ENCODE data around the gene KCNH3. TPM values are rescaled to one million over a fixed set of nuclear protein-coding genes. Genes with fewer than 3 reads are reported as not detected.

KCNH3 gene
- total RNA-seq, 1 donor from 2014 or later = under 0.01 TPM

DNA sequence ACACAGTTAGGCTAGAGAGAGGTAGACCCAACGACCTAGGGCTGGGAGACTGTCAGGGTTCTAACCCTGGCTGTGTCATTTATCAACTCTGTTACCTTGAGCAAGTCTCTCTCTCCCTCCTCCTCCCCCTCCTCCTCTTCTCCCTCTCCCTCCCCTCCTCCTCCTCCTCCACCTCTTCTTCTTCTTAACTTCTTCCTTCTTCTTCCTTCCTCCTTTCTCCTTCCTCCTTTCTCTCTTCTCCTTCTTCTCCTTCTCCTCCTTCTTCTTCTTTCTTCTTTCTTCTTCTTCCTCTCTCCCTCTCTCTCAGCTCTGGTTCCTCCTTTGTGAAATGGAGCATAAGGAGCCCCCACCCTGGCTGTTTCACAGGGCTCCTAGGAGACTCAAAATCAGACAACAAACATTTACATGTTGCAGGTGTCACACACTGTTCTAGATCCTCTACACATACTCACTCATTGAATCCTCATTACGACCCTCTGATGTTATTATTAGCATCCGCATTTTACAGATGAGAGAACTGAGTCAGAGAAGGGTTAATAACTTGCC is 2.2 kb upstream of the KCNH3 start:
- FAIRE-seq (no peak), DNase-seq (ENCODE audit: low read depth) (no peak)
- no peak overlapping the region for H3K4me3 ChIP-seq (ENCODE audit: low read depth, low read length)
- peaks cover 14% of the 10 kb centered on the region for H3K27me3 ChIP-seq (ENCODE audit: control insufficient read depth, insufficient read depth, low read length)
- TF ChIP-seq, protein P1, sequence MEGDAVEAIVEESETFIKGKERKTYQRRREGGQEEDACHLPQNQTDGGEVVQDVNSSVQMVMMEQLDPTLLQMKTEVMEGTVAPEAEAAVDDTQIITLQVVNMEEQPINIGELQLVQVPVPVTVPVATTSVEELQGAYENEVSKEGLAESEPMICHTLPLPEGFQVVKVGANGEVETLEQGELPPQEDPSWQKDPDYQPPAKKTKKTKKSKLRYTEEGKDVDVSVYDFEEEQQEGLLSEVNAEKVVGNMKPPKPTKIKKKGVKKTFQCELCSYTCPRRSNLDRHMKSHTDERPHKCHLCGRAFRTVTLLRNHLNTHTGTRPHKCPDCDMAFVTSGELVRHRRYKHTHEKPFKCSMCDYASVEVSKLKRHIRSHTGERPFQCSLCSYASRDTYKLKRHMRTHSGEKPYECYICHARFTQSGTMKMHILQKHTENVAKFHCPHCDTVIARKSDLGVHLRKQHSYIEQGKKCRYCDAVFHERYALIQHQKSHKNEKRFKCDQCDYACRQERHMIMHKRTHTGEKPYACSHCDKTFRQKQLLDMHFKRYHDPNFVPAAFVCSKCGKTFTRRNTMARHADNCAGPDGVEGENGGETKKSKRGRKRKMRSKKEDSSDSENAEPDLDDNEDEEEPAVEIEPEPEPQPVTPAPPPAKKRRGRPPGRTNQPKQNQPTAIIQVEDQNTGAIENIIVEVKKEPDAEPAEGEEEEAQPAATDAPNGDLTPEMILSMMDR (IDR thresholded peaks at IDR 0.05; ENCODE audit: insufficient read depth, low read length, severe bottlenecking) = no peak
- H3K36me3 ChIP-seq (ENCODE audit: control insufficient read depth, insufficient read depth, low read length) = no peaks in the 10 kb centered on the region

DNA sequence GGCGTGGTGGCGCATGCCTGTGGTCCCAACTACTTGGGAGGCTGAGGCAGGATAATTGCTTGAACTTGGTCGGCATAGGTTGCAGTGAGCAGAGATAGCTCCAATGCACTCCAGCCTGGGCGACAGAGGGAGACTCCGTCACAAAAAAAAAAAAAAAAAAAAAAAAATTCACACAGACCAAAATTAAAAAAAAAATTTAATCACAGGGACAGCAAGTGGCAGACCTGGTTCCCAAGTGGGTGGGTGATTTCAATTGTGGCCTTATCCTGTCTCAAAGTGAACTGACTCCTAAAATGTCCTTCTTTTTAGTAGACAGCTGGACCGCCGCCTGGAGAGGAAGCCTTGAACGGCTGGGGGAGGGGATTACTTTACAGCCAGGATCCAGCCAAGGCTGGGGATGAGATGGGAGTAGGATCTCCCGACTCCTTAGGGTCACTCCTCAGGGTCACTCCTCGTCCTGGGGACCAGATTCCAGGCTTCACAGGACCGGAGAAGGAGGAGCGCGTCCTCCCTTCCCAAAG is 1.5 kb upstream of the KCNH3 start:
- FAIRE-seq (no peak), DNase-seq (ENCODE audit: low read depth) (no peak)
- Histone ChIP-seq H3K27me3 (ENCODE audit: control insufficient read depth, insufficient read depth, low read length) (peaks cover 14% of the 10 kb centered on the region), H3K4me3 (ENCODE audit: low read depth, low read length) (no peak overlapping the region), H3K36me3 (ENCODE audit: control insufficient read depth, insufficient read depth, low read length) (no peaks in the 10 kb centered on the region)
- TF ChIP-seq, protein P1 (IDR thresholded peaks at IDR 0.05; ENCODE audit: insufficient read depth, low read length, severe bottlenecking) = no peak

DNA sequence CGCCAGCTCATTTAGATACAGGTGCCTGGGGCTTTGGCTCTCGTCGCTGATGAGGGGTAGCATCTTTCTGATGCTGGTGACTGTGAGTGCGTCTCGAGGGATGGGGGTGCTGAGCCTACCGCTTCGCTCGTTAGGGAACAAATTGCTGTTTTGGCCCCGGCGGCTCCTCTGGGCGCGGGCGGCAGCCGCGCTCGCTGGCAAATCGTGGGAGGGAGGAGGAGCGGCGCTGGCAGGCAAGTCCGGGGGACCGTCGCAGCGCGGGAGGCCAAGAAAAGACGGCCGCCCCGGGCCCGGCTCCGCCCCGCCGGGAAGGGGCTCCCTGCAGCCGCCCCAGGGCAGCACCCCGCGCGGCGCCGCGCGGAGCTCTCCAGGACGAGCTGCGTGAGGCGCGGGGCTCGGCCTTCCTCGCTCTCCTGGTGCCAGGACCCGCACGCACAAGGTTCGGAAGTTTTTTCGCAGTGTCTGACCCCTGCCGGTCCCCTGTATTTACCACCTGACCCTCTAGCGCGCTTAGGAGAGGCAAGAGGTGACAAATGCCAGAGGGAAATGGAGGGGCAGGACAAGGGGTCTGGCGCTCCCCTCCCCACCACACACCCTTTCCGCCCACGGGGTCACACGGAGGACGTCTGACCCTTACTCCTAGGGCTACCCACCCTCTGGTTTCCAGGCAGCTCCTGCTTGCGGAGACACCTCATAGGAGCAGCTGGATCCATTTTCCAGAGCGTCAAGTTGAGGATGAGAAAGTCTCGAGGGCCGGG is 899 bp upstream of the KCNH3 start:
- peaks cover 16% of the 10 kb centered on the region for H3K27me3 ChIP-seq (ENCODE audit: control insufficient read depth, insufficient read depth, low read length)
- H3K4me3 ChIP-seq (ENCODE audit: low read depth, low read length) = peak overlapping the region; percentile 36
- TF ChIP-seq, protein P1 (IDR thresholded peaks at IDR 0.05; ENCODE audit: insufficient read depth, low read length, severe bottlenecking) = no peak
- H3K36me3 ChIP-seq (ENCODE audit: control insufficient read depth, insufficient read depth, low read length) = no peaks in the 10 kb centered on the region
- FAIRE-seq (no peak), DNase-seq (ENCODE audit: low read depth) (no peak)

DNA sequence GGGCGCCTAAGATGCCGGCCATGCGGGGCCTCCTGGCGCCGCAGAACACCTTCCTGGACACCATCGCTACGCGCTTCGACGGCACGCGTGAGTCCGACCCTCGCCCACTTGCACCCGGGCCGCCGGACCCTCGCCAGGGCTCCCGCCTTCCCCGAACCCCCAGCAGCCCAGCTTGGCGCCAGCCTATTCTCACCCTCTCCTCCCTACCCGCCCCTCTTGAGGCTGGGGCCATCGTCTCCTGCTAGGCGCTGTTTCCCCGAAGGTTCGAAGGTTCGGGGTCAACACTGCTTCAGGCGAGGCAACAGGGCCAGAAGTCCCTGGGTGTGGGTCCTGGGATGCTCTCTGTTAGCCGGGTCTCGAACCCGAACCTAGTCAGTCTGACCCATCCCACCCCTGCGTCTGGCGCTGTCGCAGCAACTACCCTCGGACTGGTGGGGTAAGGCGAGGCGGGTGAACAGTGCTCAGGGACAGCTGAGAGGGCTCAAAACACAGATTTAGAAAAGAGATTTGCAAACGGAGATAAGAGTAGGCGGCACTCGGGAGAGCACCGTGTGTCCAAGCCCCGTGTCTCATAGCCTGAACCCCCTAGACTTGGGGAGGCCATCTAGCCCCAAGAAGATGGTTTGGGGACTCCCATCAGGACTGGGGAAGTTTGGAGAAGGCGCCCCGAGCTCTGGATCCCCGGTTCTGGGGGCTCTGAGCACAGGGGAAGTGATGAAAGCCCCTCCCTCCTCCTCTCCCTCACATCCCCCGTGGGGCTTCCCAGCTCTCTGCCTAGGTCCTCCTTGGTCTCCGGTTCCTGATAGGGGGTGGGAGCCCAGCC is 787 bp downstream of the KCNH3 start:
- H3K36me3 ChIP-seq (ENCODE audit: control insufficient read depth, insufficient read depth, low read length) = no peaks in the 10 kb centered on the region
- peaks cover 18% of the 10 kb centered on the region for H3K27me3 ChIP-seq (ENCODE audit: control insufficient read depth, insufficient read depth, low read length)
- DNase-seq (ENCODE audit: low read depth) = no peak
- no peak for FAIRE-seq
- H3K4me3 ChIP-seq (ENCODE audit: low read depth, low read length) = no peak overlapping the region
- TF ChIP-seq, protein P1 (IDR thresholded peaks at IDR 0.05; ENCODE audit: insufficient read depth, low read length, severe bottlenecking) = no peak

DNA sequence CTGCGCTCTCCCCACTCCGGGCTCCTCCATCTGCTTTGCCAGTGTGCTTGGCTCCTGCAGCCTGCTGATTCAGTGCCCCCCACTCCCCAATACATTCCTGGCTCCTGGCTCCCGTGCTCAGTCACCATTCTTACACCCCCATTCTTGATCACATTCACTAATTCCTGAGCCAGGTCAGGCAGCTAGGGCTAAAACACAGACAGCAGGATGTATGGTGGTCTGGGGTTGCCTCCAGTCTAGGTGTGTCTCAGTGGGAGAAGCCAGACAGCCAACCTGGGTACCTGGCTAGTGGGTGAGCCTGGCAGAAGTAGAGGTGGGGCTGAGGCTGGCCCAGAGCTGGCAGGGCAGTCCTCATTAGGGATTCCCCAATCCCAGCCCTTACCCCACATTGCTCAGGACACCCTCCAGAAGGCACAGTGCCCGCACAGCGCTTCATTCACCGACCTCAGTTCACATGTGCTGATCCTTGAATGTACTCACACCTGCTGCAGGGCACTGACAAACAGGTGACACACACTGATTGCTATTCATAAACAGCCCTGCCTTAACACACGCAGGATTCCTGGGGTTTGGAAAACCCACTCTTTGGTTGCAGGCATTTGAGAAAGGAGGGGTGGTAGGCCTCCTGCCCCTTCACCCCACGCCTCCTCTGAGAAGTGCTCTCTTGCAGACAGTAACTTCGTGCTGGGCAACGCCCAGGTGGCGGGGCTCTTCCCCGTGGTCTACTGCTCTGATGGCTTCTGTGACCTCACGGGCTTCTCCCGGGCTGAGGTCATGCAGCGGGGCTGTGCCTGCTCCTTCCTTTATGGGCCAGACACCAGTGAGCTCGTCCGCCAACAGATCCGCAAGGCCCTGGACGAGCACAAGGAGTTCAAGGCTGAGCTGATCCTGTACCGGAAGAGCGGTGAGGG is 1.7 kb downstream of the KCNH3 start:
- TF ChIP-seq, protein P1 (IDR thresholded peaks at IDR 0.05; ENCODE audit: insufficient read depth, low read length, severe bottlenecking) = no peak
- Histone ChIP-seq H3K27me3 (ENCODE audit: control insufficient read depth, insufficient read depth, low read length) (peaks cover 18% of the 10 kb centered on the region), H3K4me3 (ENCODE audit: low read depth, low read length) (no peak overlapping the region), H3K36me3 (ENCODE audit: control insufficient read depth, insufficient read depth, low read length) (no peaks in the 10 kb centered on the region)
- DNase-seq (ENCODE audit: low read depth) (peak; percentile 75), FAIRE-seq (no peak)
